ENCODE measurements around the gene HSD11B2. TPM values are rescaled to one million over a fixed set of nuclear protein-coding genes. Genes with fewer than 3 reads are reported as not detected.

The HSD11B2 gene
- total and polyA plus RNA-seq, 2 of the 4 experiments (the other 2 are of a cell fraction), result 0.26 TPM; not detected in 1

DNA sequence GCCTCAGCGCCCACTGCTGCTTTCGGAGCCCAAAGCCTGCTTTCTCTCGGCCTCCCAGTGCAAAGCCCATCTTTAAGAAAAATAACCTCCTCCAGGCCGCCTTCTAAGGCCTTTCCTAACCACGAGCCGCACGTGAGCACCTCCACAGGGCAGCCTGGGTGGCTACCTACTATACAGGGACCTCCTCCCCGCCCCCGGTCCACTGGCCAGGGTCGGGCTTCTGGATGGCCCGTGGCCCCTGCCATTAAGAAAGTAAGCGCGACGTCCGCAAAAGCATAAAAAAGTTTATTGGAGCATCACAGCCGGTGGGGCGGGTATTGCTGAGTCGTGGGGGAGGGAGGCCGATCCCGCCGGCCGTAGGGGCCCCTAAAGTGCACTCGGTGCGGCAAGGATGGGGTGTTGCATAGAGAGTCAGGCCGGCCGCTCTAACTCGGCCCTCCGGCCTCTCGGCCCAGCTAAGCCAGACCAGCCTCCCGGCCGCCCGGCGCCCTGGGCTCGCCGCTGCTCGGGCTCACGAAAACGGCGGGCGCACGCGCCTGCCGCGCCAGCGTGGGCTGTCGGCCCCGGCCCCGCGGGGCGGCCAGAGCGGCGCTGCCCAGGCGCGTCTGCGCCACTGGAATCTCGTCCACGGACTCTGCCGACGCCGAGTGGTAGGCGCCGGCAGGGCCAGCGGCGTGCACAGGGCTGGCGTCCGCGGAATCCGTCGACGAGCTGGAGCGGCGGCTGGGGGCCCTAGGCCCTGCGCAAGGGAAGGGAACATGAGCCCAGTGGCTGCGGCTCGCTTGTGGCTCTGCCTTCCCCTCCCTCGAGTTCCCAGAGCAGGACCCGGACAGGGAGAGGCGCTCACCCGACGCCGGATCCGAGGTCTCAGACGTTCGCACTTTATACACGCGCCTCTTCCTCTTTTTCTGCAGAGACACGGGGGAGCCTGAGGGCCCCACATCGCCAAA lies 36.5 kb upstream of the HSD11B2 start:
- Histone ChIP-seq H2BK15ac (ENCODE audit: low read depth, low read length) (no peak overlapping the region), H2AK9ac (replicated peaks; ENCODE audit: low read depth, low read length, poor library complexity) (peak overlapping the region; percentile 31), H3K27ac (ENCODE audit: insufficient read depth, low read length) (no peak overlapping the region), H3K4me1 (ENCODE audit: control insufficient read depth, insufficient read depth, low read length) (peaks cover 16% of the 10 kb centered on the region), H3K18ac (ENCODE audit: low read depth, low read length) (no peak overlapping the region), H2BK120ac (ENCODE audit: low read depth, low read length) (no peak overlapping the region), H3K27me3 (ENCODE audit: control insufficient read depth, insufficient read depth, low read length) (no peaks in the 10 kb centered on the region), H4K20me1 (ENCODE audit: insufficient read depth, low read length) (no peaks in the 10 kb centered on the region), H3K4me2 (ENCODE audit: low read depth, low read length) (no peak overlapping the region), H4K8ac (ENCODE audit: low read depth in 2 of 2, low read length in 2 of 2) (peak overlapping the region in 1 of 2 experiments; percentile 80; a peak in 2 of 4 replicates), H3K4ac (ENCODE audit: low read depth, low read length) (no peak overlapping the region), H4K91ac (ENCODE audit: insufficient read depth, low read depth, low read length) (no peak overlapping the region), H3K36me3 (ENCODE audit: control insufficient read depth, insufficient read depth, low read length) (no peaks in the 10 kb centered on the region), H3K4me3 (ENCODE audit: insufficient read depth, low read depth, low read length) (no peak overlapping the region), H3K9me3 (ENCODE audit: control insufficient read depth, insufficient read depth, low read length) (no peaks in the 10 kb centered on the region), H2BK5ac (ENCODE audit: low read depth, low read length, poor library complexity, severe bottlenecking) (no peak overlapping the region), H3K23ac (ENCODE audit: low read depth, low read length) (no peak overlapping the region), H2AK5ac (ENCODE audit: low read depth, low read length) (no peak overlapping the region), H3K9me1 (ENCODE audit: insufficient read depth, low read length) (peaks cover 5% of the 10 kb centered on the region; the same call in 1 of the 2 replicates), H3K14ac (replicated peaks; ENCODE audit: low read depth, low read length) (no peak overlapping the region), H2AFZ (replicated peaks; ENCODE audit: low read length, poor library complexity) (peak overlapping the region; percentile 96), H3K79me1 (ENCODE audit: low read depth in 1 of 2, low read length in 2 of 2) (no peaks in the 10 kb centered on the region), H2BK20ac (ENCODE audit: low read depth, low read length) (no peak overlapping the region), H4K5ac (ENCODE audit: low read depth, low read length) (no peak overlapping the region), H3K9ac (ENCODE audit: low read depth, low read length) (no peak overlapping the region), H3K56ac (ENCODE audit: extremely low read depth, insufficient read depth, low read length) (no peak overlapping the region)
- BruUV-seq (replicated peaks), result no TSS peak
- WGBS, 2 experiments (ENCODE audit: extremely low coverage in 2 of 2, insufficient read length in 1 of 2), result 71% methylated on average over 36 of the region's 88 CpGs; no CpG with 5 or more reads in 1 of the 2 experiments
- TF ChIP-seq CEBPB (IDR thresholded peaks at IDR 0.05; ENCODE audit: low read depth, low read length) (no peak), BHLHE40 (IDR thresholded peaks at IDR 0.05; ENCODE audit: low read depth, low read length) (no peak), SMC3 (IDR thresholded peaks at IDR 0.05; ENCODE audit: low read depth, low read length) (no peak), ELK1 (IDR thresholded peaks at IDR 0.05; ENCODE audit: borderline replicate concordance, low read depth, low read length) (no peak), MAZ (IDR thresholded peaks at IDR 0.05; ENCODE audit: borderline replicate concordance, low read depth, low read length) (no peak)
- in situ Hi-C loops (cut with MboI; ENCODE audit: low sequenced_read_pairs), result no loop called here
- intact Hi-C loops (cut with micrococcal nuclease), result loop anchor here (5.0 kb wide), 1 partner anchor 147 kb away; the partner anchor contains the start of genes FHOD1 and SLC9A5
- CTCF ChIA-PET, result no interaction called here
- no peak for DNase-seq
- POLR2A ChIA-PET (ENCODE audit: unreplicated experiment), result interaction anchor here (0.8 kb wide), 1 partner anchor 134 kb away, joined by 3 read pairs; no protein-coding TSS in a partner anchor
- no peak for ATAC-seq (ENCODE audit: low read depth)
- dilution Hi-C loops (cut with HindIII; ENCODE audit: low sequenced_read_pairs, unreplicated experiment), result no loop called here

All from IMR-90 (cell line).